Measurements from ENCODE around the gene KCNH2.
"Not testable (repeated sequence)": the region's sequence is repeated elsewhere in the genome, so short reads cannot be mapped to it uniquely, and the experiment has no call there.

KCNH2 gene

GRCh38 chr7:151012031-151012692, 34.0 kb upstream of the KCNH2 start:
- DNase-seq = no peak

DNA sequence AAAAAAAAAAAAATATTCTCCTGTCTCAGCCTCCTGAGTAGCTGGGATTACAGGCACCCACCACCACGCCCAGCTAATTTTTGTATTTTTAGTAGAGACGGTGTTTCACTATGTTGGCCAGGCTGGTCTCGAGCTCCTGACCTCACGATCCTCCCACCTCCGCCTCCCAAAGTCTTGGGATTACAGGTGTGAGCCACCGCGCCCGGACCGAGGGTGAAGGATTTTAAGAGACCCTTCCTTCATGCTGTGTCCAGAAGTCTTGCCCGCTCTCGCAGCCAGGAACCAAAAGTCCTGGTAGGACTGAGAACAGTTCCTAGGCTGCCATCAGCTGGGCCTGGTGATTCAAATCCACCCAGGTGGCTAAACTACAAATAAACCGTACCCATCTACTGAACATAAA, 33.5 kb upstream of the KCNH2 start:
- not testable (repeated sequence) for DNase-seq

GRCh38 chr7:151011097-151011409, 32.9 kb upstream of the KCNH2 start:
- DNase-seq = no peak

DNA sequence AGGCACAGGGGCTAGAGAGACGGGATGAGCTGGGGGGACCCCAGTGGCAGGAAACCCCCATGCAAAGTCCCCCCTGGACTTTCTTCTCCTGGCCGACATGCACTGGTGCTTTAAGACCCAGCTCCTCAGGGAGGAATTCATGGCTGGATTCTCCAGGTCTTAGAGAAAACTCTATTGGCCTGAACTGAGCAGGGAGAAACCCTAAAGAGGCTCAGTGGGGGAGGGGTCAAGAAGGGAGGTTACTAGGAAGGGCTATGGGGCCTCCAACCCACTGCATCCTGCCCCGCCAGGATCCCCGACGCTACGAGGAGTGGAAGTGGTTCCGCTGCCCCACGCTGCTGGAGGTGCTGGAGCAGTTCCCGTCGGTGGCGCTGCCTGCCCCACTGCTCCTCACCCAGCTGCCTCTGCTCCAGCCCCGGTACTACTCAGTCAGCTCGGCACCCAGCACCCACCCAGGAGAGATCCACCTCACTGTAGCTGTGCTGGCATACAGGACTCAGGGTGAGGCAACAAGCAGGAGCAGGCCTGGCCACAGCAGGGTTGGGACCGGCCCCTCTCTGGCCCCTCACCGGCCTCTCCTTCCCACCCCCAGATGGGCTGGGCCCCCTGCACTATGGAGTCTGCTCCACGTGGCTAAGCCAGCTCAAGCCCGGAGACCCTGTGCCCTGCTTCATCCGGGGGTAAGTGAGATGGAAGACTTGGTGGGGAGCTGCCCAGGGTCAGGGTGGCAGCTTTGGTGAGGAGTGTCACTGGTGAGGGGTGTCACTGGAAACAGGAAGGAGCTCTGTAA, 32.4 kb upstream of the KCNH2 start:
- DNase-seq = no peak

- DNase-seq = no peak
Measured at GRCh38 chr7:151010037-151010306, 31.9 kb upstream of the KCNH2 start.

DNA sequence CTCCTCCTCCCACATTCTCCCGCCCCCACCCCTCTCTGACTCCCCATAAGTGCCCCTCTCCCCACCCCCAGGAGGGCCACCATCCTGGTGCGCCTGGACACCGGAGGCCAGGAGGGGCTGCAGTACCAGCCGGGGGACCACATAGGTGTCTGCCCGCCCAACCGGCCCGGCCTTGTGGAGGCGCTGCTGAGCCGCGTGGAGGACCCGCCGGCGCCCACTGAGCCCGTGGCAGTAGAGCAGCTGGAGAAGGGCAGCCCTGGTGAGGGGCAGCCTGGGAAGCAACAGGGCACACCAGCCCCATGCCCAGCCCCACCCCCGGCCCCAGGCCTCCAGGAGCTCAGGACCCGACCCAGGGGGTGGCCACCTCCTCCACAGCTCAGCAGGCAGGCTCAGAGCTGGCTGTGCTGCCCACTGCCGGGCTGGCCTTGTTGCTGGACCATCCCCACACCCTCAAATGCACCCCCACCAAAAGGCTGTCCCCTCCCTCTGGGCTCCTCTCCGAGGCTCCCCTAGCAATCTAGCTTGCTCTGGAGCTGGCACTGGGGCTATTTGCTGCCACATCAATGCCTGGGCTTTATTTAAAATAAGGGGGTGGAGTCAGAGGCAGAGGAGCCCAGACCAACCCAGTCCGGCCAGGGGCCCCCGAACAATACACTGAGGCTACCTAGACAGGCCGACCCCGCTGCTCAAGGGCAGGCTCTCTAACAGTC, 31.4 kb upstream of the KCNH2 start:
- DNase-seq = no peak

DNA sequence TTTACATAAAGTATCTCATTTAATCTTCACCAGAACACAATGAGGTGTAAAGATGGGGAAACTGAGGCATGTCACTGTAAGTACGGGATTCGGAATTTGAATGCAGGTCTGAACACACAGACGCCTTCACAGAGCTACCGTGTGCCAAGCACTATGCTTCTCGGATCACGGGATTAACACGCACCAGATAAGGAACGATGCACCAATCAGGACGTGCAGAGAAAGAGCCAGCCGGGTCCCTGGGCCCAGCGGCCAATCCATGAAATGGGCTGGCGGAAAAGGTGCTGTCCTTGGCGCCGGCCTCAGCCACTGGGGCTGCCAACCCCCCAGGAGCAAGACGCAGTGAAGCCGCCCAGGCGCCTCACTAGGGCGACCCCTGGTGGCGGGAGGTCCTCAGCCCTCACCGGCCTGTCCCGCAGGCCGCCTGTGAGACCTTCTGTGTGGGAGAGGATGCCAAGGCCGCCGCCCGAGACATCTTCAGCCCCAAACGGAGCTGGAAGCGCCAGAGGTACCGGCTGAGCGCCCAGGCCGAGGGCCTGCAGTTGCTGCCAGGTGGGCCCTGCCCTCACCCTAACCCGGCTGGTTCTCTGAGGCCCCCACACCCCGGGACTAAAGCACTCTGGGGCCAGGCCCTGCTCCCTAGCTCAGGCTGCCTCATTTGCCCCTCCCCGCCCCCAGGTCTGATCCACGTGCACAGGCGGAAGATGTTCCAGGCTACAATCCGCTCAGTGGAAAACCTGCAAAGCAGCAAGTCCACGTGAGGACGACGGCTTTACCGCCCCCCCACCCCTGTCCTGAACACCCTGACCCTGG, 30.6 kb upstream of the KCNH2 start:
- DNase-seq = no peak

DNA sequence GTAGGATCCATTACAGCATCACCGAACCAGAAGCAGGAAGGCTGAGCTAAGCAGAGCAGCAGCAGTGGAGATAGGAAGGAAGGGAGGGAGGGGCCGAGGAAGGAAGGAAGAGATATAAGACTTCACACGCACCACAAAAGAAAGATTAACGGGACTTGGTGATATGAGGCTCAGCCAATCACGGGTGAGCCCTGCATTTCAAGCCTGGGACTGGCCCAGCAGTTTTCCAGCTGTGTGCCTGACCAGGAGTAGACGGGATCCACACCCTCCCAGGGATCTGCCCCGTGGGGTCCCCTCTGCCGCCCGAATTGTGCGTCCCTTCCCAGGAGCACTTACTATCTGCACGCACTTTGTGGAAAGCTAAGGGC, 30.0 kb upstream of the KCNH2 start:
- DNase-seq = no peak

DNA sequence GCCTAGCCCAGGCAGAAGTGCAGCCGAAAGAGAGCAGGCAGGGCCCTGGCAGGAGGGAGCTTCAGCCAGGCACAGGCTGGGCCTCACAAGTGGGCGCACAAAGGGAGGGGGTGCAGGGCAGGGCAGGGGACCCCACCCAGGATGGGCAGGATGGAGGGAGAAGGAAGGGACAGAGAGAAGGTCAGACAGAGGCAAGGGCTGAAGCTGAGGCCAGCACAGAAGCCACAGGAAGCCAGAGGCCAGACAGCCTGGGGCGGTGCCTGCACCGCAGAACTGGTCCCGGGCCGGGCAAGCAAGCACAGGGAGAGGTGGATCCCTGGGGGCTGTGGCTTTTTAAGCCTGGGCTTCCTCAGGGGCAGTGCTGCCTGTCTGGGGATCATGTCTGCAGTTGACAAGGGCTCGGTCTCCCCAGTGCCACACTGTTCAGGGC, 29.4 kb upstream of the KCNH2 start:
- DNase-seq = no peak

- no peak for DNase-seq
Measured at GRCh38 chr7:151006590-151007300, 28.6 kb upstream of the KCNH2 start.

GRCh38 chr7:151005566-151005965, 27.4 kb upstream of the KCNH2 start:
- no peak for DNase-seq

DNA sequence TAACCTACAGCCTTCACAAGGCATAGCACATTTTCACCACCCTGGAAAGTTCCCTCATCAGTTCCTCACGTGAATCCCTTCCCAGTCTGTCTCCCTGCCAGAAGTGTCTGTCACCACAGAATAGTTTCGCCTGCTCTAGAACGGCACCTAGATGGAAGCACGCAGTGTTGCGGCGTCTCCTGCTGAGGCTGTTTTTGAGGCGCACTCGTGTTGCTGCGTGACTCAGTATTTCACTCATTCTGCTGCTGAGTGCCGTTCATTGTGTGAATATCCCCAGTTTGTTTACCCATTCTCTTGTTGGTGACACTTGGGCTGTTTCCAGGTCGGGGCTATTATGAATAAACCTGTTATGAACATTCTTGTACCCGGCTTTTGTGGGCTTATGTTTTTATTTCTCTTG, 25.5 kb upstream of the KCNH2 start:
- no peak for DNase-seq

DNA sequence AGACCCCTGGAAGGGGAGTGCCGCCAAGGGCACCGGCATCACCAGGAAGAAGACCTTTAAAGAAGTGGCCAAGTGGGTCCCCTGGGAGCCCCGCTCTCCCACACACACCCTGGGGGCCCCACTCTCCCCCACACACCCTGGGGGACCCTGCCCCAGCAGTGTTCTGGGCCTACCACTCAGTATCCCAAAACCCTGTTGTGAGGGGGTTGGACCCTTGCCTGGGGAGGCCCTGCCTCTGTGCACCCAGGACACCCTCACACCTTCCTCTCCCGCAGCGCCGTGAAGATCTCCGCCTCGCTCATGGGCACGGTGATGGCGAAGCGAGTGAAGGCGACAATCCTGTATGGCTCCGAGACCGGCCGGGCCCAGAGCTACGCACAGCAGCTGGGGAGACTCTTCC, 23.4 kb upstream of the KCNH2 start:
- DNase-seq = no peak

DNA sequence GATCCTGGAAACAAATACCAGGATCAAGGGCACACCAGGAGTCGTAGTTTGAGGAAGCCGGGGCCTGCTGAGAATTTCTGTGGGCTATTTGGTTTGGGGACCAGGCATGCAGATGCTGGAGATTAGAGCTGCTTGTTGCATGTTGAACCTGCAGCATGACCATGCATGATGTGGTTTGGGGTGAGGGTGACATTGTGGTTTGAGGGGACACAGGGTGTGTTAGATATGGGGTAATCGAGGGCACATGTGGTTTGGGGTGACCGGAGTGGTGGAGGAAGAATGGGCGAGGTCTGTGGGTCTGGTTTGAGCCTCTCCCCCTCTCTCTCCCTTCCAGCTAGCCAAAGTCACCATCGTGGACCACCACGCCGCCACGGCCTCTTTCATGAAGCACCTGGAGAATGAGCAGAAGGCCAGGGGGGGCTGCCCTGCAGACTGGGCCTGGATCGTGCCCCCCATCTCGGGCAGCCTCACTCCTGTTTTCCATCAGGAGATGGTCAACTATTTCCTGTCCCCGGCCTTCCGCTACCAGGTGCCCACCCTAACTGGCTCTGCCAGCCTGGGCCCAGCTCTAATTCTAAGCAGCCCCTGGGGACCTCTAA, 22.9 kb upstream of the KCNH2 start:
- DNase-seq = no peak

GRCh38 chr7:150999497-151000230, 21.5 kb upstream of the KCNH2 start:
- no peak for DNase-seq

DNA sequence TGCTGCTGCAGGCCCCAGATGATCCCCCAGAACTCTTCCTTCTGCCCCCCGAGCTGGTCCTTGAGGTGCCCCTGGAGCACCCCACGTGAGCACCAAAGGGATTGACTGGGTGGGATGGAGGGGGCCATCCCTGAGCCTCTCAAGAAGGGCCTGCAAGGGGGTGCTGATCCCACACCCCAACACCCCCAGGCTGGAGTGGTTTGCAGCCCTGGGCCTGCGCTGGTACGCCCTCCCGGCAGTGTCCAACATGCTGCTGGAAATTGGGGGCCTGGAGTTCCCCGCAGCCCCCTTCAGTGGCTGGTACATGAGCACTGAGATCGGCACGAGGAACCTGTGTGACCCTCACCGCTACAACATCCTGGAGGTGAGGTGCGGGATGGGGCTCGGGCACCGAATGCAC, 20.9 kb upstream of the KCNH2 start:
- DNase-seq = no peak

DNA sequence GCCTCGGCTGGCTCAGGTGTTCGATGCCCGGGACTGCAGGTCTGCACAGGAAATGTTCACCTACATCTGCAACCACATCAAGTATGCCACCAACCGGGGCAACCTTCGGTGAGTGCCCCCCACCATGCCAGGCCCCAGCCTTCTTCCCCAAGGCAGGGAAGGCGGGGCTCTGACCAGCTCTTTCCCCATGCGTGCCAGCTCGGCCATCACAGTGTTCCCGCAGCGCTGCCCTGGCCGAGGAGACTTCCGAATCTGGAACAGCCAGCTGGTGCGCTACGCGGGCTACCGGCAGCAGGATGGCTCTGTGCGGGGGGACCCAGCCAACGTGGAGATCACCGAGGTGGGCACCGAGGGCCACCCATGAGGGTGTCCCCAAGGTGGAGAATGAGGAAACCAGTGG, 20.2 kb upstream of the KCNH2 start:
- no peak for DNase-seq

DNA sequence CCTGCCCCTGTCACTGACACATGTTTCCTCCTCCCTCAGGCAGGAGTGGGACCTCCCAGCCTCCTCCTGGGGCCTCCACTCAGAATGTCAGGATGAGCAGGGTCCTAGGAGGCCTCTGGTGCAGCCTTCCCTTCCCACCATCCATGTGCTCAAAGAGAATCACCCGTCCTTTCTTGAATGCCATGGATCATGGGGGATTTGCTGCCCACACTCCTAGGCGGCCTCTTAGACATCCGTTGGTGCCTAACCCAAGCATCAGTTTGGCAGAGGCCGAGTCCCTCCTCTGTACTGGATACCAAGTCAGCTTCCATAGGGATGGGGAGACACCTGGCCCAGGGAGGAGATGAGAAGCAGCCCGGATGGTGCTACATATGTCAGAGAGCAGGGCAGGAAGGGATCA, 19.7 kb upstream of the KCNH2 start:
- DNase-seq = no peak

DNA sequence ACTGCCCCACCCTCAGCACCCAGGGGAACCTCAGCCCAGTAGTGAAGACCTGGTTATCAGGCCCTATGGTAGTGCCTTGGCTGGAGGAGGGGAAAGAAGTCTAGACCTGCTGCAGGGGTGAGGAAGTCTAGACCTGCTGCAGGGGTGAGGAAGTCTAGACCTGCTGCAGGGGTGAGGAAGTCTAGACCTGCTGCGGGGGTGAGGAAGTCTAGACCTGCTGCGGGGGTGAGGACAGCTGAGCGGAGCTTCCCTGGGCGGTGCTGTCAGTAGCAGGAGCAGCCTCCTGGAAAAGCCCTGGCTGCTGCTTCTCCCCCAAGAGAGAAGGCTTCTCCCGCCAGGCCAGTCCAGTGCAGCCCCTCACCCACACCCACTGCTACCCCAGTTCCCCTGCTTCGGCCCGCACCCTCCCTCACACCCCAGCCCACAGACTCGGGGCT, 19.0 kb upstream of the KCNH2 start:
- no peak for DNase-seq

- DNase-seq = no peak
Measured at GRCh38 chr7:150996376-150997074, 18.4 kb upstream of the KCNH2 start.

DNA sequence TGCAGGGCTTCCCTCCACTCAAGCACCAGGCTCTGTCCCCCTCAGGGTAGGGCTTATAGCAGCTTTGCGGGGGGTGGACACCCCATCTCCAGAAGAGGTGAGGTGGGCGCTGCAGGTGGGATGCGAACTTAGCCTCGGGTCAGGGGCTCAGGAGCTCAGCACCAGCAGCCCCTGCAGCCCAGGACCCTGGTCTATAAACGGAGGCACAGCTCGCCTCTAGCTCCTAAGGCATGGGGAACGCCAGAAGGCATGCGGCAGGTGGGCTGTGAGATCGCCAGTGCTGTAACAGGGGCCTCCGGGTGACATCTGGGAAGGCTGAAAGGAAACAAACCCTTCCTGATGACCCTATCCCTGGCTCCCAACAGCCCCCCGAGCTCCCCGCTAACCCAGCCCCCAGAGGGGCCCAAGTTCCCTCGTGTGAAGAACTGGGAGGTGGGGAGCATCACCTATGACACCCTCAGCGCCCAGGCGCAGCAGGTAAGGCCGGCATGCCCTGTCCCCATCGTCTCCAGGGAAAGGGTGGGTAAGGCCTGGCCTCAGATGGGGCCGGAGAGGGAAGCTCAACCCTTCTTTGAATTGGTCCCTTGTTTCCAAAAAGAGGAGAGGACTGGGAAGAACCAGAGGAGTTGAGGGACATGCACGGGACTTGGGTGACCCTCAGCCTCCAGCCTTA, 16.9 kb upstream of the KCNH2 start:
- DNase-seq = no peak
